Peyer's patch (tissue), 4 donors: Measurements from ENCODE around the gene GCN1. TPM values are rescaled to one million over a fixed set of nuclear protein-coding genes. Genes with fewer than 3 reads are reported as not detected.

Source experiments
- DNase-seq, 3 donors: peaks; one replicate each; pipeline ENCODE4 v3.0.0-alpha.2; 2017 to 2019
- H3K27ac ChIP-seq, 4 donors: fragments of 200-600 bp; sonication (generic); one replicate each; pipeline ENCODE4 v1.5.1; 2016 to 2019
- H3K27me3 ChIP-seq, 2 donors: fragments of 200-600 bp; sonication (generic); one replicate each; pipeline ENCODE4 v1.5.1; 2019
- H3K36me3 ChIP-seq, 3 donors: fragments of 200-600 bp; sonication (generic); one replicate each; pipeline ENCODE4 v1.5.1; 2016 to 2019
- H3K4me1 ChIP-seq, 4 donors: fragments of 200-600 bp; sonication (generic); one replicate each; pipeline ENCODE4 v1.5.1; 2016 to 2019
- H3K4me3 ChIP-seq, 4 donors: fragments of 200-600 bp; sonication (generic); 1 replicate in 3 of 4; 2 replicates in 1 of 4; pipeline ENCODE4 v1.5.1; 2016 to 2019; ENCODE audit warnings: mild to moderate bottlenecking in 1 of 4
- H3K9me3 ChIP-seq, 4 donors: fragments of 200-600 bp; sonication (generic); one replicate each; pipeline ENCODE4 v1.5.1; 2016 to 2019; ENCODE audit warnings: mild to moderate bottlenecking in 1 of 4
- CTCF ChIP-seq, 6 experiments: fragments of 450-650 bp in 4 of 6; fragments of 200-600 bp in 2 of 6; sonication (generic) in 1 of 6; IDR thresholded peaks; one replicate each; pipeline ENCODE4 v1.5.1; 2017 to 2019; ENCODE audit warnings: antibody characterized with exemption in 6 of 6, mild to moderate bottlenecking in 3 of 6, moderate library complexity in 1 of 6
- POLR2A ChIP-seq, 2 donors: fragments of 450-650 bp; IDR thresholded peaks; one replicate each; pipeline ENCODE4 v1.5.1; 2017; ENCODE audit warnings: antibody characterized with exemption in 2 of 2, mild to moderate bottlenecking in 2 of 2, moderate library complexity in 2 of 2
- total RNA-seq, 4 donors: library from RNA; depleted of rRNA; stranded (reverse); fragments of >200 nt; gene quantifications; one replicate each; pipeline ENCODE4 v1.1.0, GENCODE V29; 2016

GCN1 gene
- total RNA-seq, 4 donors from 2014 or later, result 64.1 to 171 (median 126) TPM

GRCh38 chr12:120125029-120125428, 69.5 kb downstream of the GCN1 start:
- TF ChIP-seq CTCF (IDR thresholded peaks at IDR 0.05) (no peak), POLR2A (IDR thresholded peaks at IDR 0.05) (no peak)
- H3K9me3 ChIP-seq, result no peaks in the 10 kb centered on the region
- no peaks in the 10 kb centered on the region for H3K27me3 ChIP-seq
- H3K4me1 ChIP-seq, result peaks cover 0 to 11% (median 3%) of the 10 kb centered on the region in 4 donors
- peaks cover 0 to 36% (median 0%) of the 10 kb centered on the region in 3 donors for H3K36me3 ChIP-seq
- no peak for DNase-seq
- H3K27ac ChIP-seq, result no peak overlapping the region
- H3K4me3 ChIP-seq, result no peak overlapping the region

- Histone ChIP-seq H3K36me3 (peaks cover 0 to 4% (median 0%) of the 10 kb centered on the region in 3 donors), H3K9me3 (no peaks in the 10 kb centered on the region), H3K4me1 (peaks cover 0 to 16% (median 11%) of the 10 kb centered on the region in 4 donors), H3K27me3 (no peaks in the 10 kb centered on the region), H3K4me3 (no peak overlapping the region), H3K27ac (peak overlapping the region in 1 of 4 donors; percentile 55)
- TF ChIP-seq CTCF (IDR thresholded peaks at IDR 0.05) (no peak), POLR2A (IDR thresholded peaks at IDR 0.05) (no peak)
- DNase-seq, result peak in 1 of 3 donors; percentile 39
Measured at GRCh38 chr12:120121766-120122293, 72.7 kb downstream of the GCN1 start.

GRCh38 chr12:120121343-120121742, 73.2 kb downstream of the GCN1 start:
- no peak overlapping the region for H3K4me3 ChIP-seq
- no peaks in the 10 kb centered on the region for H3K27me3 ChIP-seq
- no peaks in the 10 kb centered on the region for H3K9me3 ChIP-seq
- no peaks in the 10 kb centered on the region for H3K36me3 ChIP-seq
- peaks cover 0 to 16% (median 11%) of the 10 kb centered on the region in 4 donors for H3K4me1 ChIP-seq
- DNase-seq, result no peak
- no peak for TF ChIP-seq POLR2A (IDR thresholded peaks at IDR 0.05)
- TF ChIP-seq CTCF (IDR thresholded peaks at IDR 0.05), result no peak
- H3K27ac ChIP-seq, result peak overlapping the region in 1 of 4 donors; percentile 55

GRCh38 chr12:120119271-120119973, 75.1 kb downstream of the GCN1 start:
- Histone ChIP-seq H3K27me3 (no peaks in the 10 kb centered on the region), H3K4me1 (peaks cover 0 to 32% (median 15%) of the 10 kb centered on the region in 4 donors), H3K9me3 (no peaks in the 10 kb centered on the region), H3K4me3 (no peak overlapping the region), H3K27ac (no peak overlapping the region), H3K36me3 (peaks cover 0 to 3% (median 0%) of the 10 kb centered on the region in 3 donors)
- no peak for DNase-seq
- TF ChIP-seq POLR2A (IDR thresholded peaks at IDR 0.05) (no peak), CTCF (IDR thresholded peaks at IDR 0.05) (no peak)

GRCh38 chr12:120118321-120119061, 76.0 kb downstream of the GCN1 start:
- no peaks in the 10 kb centered on the region for H3K27me3 ChIP-seq
- no peak for DNase-seq
- peaks cover 0 to 39% (median 14%) of the 10 kb centered on the region in 4 donors for H3K4me1 ChIP-seq
- H3K9me3 ChIP-seq, result no peaks in the 10 kb centered on the region
- peak overlapping the region in 2 of 4 donors; percentile 86 to 98 for H3K4me3 ChIP-seq
- peak overlapping the region in 1 of 4 donors; percentile 31 for H3K27ac ChIP-seq
- peaks cover 0 to 11% (median 0%) of the 10 kb centered on the region in 3 donors for H3K36me3 ChIP-seq
- no peak for TF ChIP-seq CTCF (IDR thresholded peaks at IDR 0.05)
- no peak for TF ChIP-seq POLR2A (IDR thresholded peaks at IDR 0.05)
